Liver (tissue), 3 donors: Measurements from ENCODE around the gene TMED3.
"Not testable (repeated sequence)": the region's sequence is repeated elsewhere in the genome, so short reads cannot be mapped to it uniquely, and the experiment has no call there.

Experiments
- GABPA ChIP-seq, 2 donors: IDR thresholded peaks in 1 of 2; conservative IDR thresholded peaks in 1 of 2; 2 replicates each; pipeline ENCODE4 v1.6.1; 2016; ENCODE audit warnings: antibody characterized with exemption in 2 of 2, mild to moderate bottlenecking in 1 of 2, moderate library complexity in 1 of 2
- JUND ChIP-seq, 2 donors: IDR thresholded peaks; 2 replicates each; pipeline ENCODE4 v1.6.1; 2016; ENCODE audit warnings: antibody characterized with exemption in 2 of 2
- RAD21 ChIP-seq, 2 donors: IDR thresholded peaks; 2 replicates each; pipeline ENCODE4 v1.6.1; 2016; ENCODE audit warnings: antibody characterized with exemption in 2 of 2, mild to moderate bottlenecking in 2 of 2
- TAF1 ChIP-seq: conservative IDR thresholded peaks from 2 replicates; pipeline ENCODE4 v1.6.1; 2016; ENCODE audit warnings: antibody characterized with exemption, mild to moderate bottlenecking
- YY1 ChIP-seq: IDR thresholded peaks from 2 replicates; pipeline ENCODE4 v1.6.1; 2016; ENCODE audit warnings: antibody characterized with exemption, mild to moderate bottlenecking
- TF ChIP-seq, protein P1 (sequence below): fragments of 150-350 bp; IDR thresholded peaks from 2 replicates; pipeline ENCODE4 v1.5.1; 2017; ENCODE audit warnings: improper control_type of control experiment, low read depth, low read length; ENCODE audit not compliant: missing input control
- TF ChIP-seq, protein P2 (sequence below): IDR thresholded peaks from 2 replicates; pipeline ENCODE4 v1.6.1; 2016; ENCODE audit warnings: antibody characterized with exemption
- TF ChIP-seq, protein P3 (sequence below): IDR thresholded peaks from 2 replicates; pipeline ENCODE4 v1.6.1; 2016; ENCODE audit warnings: antibody characterized with exemption
- TF ChIP-seq, protein P4 (sequence below): IDR thresholded peaks from 2 replicates; pipeline ENCODE4 v1.6.1; 2016; ENCODE audit warnings: antibody characterized with exemption
- TF ChIP-seq, protein P5 (sequence below): IDR thresholded peaks from 2 replicates; pipeline ENCODE4 v1.6.1; 2016; ENCODE audit warnings: antibody characterized with exemption, mild to moderate bottlenecking
- donor health status: healthy.
- donor health status: healthy.

DNA sequence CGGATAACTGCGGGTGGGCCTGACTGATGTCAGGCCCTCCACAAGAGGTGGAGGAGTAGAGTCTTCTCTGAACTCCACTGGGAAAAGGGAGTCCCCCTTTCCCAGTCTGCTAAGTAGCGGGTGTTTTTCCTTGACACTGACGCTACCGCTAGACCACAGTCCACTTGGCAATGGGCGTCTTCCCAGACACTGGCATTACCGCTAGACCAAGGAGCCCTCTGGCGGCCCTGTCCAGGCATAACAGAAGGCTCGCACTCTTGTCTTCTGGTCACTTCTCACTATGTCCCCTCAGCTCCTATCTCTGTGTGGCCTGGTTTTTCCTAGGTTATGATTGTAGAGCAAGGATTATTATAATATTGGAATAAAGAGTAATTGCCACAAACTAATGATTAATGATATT is 9.1 kb downstream of the TMED3 start:
- not testable (repeated sequence) for TF ChIP-seq GABPA (IDR thresholded peaks at IDR 0.05 in 1 of 2, conservative IDR thresholded peaks at IDR 0.05 in 1 of 2); YY1; RAD21 (IDR thresholded peaks at IDR 0.05); TAF1; JUND (IDR thresholded peaks at IDR 0.05)
- TF ChIP-seq, protein P1, sequence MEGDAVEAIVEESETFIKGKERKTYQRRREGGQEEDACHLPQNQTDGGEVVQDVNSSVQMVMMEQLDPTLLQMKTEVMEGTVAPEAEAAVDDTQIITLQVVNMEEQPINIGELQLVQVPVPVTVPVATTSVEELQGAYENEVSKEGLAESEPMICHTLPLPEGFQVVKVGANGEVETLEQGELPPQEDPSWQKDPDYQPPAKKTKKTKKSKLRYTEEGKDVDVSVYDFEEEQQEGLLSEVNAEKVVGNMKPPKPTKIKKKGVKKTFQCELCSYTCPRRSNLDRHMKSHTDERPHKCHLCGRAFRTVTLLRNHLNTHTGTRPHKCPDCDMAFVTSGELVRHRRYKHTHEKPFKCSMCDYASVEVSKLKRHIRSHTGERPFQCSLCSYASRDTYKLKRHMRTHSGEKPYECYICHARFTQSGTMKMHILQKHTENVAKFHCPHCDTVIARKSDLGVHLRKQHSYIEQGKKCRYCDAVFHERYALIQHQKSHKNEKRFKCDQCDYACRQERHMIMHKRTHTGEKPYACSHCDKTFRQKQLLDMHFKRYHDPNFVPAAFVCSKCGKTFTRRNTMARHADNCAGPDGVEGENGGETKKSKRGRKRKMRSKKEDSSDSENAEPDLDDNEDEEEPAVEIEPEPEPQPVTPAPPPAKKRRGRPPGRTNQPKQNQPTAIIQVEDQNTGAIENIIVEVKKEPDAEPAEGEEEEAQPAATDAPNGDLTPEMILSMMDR = not testable (repeated sequence)
- TF ChIP-seq, protein P2, sequence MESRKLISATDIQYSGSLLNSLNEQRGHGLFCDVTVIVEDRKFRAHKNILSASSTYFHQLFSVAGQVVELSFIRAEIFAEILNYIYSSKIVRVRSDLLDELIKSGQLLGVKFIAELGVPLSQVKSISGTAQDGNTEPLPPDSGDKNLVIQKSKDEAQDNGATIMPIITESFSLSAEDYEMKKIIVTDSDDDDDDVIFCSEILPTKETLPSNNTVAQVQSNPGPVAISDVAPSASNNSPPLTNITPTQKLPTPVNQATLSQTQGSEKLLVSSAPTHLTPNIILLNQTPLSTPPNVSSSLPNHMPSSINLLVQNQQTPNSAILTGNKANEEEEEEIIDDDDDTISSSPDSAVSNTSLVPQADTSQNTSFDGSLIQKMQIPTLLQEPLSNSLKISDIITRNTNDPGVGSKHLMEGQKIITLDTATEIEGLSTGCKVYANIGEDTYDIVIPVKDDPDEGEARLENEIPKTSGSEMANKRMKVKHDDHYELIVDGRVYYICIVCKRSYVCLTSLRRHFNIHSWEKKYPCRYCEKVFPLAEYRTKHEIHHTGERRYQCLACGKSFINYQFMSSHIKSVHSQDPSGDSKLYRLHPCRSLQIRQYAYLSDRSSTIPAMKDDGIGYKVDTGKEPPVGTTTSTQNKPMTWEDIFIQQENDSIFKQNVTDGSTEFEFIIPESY = not testable (repeated sequence)
- TF ChIP-seq, protein P3, sequence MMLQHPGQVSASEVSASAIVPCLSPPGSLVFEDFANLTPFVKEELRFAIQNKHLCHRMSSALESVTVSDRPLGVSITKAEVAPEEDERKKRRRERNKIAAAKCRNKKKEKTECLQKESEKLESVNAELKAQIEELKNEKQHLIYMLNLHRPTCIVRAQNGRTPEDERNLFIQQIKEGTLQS = not testable (repeated sequence)
- TF ChIP-seq, protein P4, sequence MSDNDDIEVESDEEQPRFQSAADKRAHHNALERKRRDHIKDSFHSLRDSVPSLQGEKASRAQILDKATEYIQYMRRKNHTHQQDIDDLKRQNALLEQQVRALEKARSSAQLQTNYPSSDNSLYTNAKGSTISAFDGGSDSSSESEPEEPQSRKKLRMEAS = not testable (repeated sequence)
- TF ChIP-seq, protein P5, sequence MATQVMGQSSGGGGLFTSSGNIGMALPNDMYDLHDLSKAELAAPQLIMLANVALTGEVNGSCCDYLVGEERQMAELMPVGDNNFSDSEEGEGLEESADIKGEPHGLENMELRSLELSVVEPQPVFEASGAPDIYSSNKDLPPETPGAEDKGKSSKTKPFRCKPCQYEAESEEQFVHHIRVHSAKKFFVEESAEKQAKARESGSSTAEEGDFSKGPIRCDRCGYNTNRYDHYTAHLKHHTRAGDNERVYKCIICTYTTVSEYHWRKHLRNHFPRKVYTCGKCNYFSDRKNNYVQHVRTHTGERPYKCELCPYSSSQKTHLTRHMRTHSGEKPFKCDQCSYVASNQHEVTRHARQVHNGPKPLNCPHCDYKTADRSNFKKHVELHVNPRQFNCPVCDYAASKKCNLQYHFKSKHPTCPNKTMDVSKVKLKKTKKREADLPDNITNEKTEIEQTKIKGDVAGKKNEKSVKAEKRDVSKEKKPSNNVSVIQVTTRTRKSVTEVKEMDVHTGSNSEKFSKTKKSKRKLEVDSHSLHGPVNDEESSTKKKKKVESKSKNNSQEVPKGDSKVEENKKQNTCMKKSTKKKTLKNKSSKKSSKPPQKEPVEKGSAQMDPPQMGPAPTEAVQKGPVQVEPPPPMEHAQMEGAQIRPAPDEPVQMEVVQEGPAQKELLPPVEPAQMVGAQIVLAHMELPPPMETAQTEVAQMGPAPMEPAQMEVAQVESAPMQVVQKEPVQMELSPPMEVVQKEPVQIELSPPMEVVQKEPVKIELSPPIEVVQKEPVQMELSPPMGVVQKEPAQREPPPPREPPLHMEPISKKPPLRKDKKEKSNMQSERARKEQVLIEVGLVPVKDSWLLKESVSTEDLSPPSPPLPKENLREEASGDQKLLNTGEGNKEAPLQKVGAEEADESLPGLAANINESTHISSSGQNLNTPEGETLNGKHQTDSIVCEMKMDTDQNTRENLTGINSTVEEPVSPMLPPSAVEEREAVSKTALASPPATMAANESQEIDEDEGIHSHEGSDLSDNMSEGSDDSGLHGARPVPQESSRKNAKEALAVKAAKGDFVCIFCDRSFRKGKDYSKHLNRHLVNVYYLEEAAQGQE = not testable (repeated sequence)
